Measurements from ENCODE around the gene VAV1. TPM values are rescaled to one million over a fixed set of nuclear protein-coding genes. Genes with fewer than 3 reads are reported as not detected.
A peak's percentile ranks its signal among the peaks of the same experiment; 100 is the strongest.
"Not testable (repeated sequence)": the region's sequence is repeated elsewhere in the genome, so short reads cannot be mapped to it uniquely, and the experiment has no call there.

Gene VAV1
- total and polyA plus RNA-seq, 2 of the 13 experiments (the other 11 are each of a cell fraction or from before 2014, with no cell fraction given), result not detected

GRCh38 chr19:6769006-6769619, 3.4 kb upstream of the VAV1 start (continued):
- no peak for TF ChIP-seq TBP (CRISPR knock-in tag; IDR thresholded peaks at IDR 0.05)
- no peak for TF ChIP-seq ZNF3 (CRISPR knock-in tag; IDR thresholded peaks at IDR 0.05)
- TF ChIP-seq ZNF24 (IDR thresholded peaks at IDR 0.05), result no peak
- TF ChIP-seq ZNF841 (CRISPR knock-in tag; IDR thresholded peaks at IDR 0.05; ENCODE audit: borderline replicate concordance), result no peak
- TF ChIP-seq ZNF629 (CRISPR knock-in tag; conservative IDR thresholded peaks at IDR 0.05), result peak; percentile 70
- peak; percentile 55; the same call in 1 of the 2 replicates for TF ChIP-seq SMC3 (IDR thresholded peaks at IDR 0.05; ENCODE audit: low read length)

GRCh38 chr19:6771648-6772027, 870 bp upstream of the VAV1 start:
- in situ Hi-C loops (cut with HindIII; ENCODE audit: extremely low pct_ligation_motif_present, low pct_unique_long_range_greater_than_20kb); ATAC-seq; CTCF ChIA-PET (ENCODE audit: low intra/inter-chr PET ratio, low total read pairs); BruUV-seq (replicated peaks); H3K27ac ChIP-seq (ENCODE audit: extremely low read length, insufficient read depth, low read length); H3K27me3 ChIP-seq (ENCODE audit: control insufficient read depth in 1 of 2, insufficient read depth in 2 of 2, low read length in 2 of 2); H3K4me3 ChIP-seq (replicated peaks in 1 of 3; ENCODE audit: insufficient read depth in 1 of 3, low read depth in 2 of 3, low read length in 3 of 3); H3K9me3 ChIP-seq (ENCODE audit: low read length); H3K79me2 ChIP-seq (ENCODE audit: insufficient read depth, low read length); FAIRE-seq; H3K9ac ChIP-seq (ENCODE audit: insufficient read depth, low read depth, low read length); H2AFZ ChIP-seq (ENCODE audit: low read length); H4K20me1 ChIP-seq (ENCODE audit: insufficient read depth, low read length); intact Hi-C loops (cut with micrococcal nuclease; ENCODE audit: unreplicated experiment); H3K36me3 ChIP-seq (replicated peaks in 1 of 2; ENCODE audit: control insufficient read depth in 1 of 2, insufficient read depth in 2 of 2, low read length in 2 of 2); H3K4me2 ChIP-seq (ENCODE audit: low read depth, low read length); POLR2A ChIA-PET; DNase-seq (ENCODE audit: low spot score): not testable (repeated sequence)
- 40% methylated on average over 7 of the region's 7 CpGs for WGBS (ENCODE audit: low lambda C conversion rate)
- peaks cover 15% of the 10 kb centered on the region for H3K4me1 ChIP-seq (ENCODE audit: insufficient read depth, low read length)

- FAIRE-seq, result no peak
- DNase-seq (ENCODE audit: low spot score), result no peak
- H2AFZ ChIP-seq (ENCODE audit: low read length), result no peak overlapping the region
- no peaks in the 10 kb centered on the region for H4K20me1 ChIP-seq (ENCODE audit: insufficient read depth, low read length)
- WGBS (ENCODE audit: low lambda C conversion rate), result 59% methylated on average over 7 of the region's 14 CpGs
- no TSS peak for BruUV-seq (replicated peaks)
- ChIA-PET CTCF (ENCODE audit: low intra/inter-chr PET ratio, low total read pairs) (no interaction called here), POLR2A (no interaction called here)
- no peak overlapping the region for H3K27ac ChIP-seq (ENCODE audit: extremely low read length, insufficient read depth, low read length)
- H3K4me2 ChIP-seq (ENCODE audit: low read depth, low read length), result no peak overlapping the region
- no peaks in the 10 kb centered on the region for H3K36me3 ChIP-seq (replicated peaks in 1 of 2; ENCODE audit: control insufficient read depth in 1 of 2, insufficient read depth in 2 of 2, low read length in 2 of 2)
- in situ Hi-C loops (cut with HindIII; ENCODE audit: extremely low pct_ligation_motif_present, low pct_unique_long_range_greater_than_20kb), result no loop called here
- H3K9ac ChIP-seq (ENCODE audit: insufficient read depth, low read depth, low read length), result no peak overlapping the region
- no peaks in the 10 kb centered on the region for H3K9me3 ChIP-seq (ENCODE audit: low read length)
- no peak for ATAC-seq
- intact Hi-C loops (cut with micrococcal nuclease; ENCODE audit: unreplicated experiment), result no loop called here
- no peaks in the 10 kb centered on the region for H3K79me2 ChIP-seq (ENCODE audit: insufficient read depth, low read length)
- H3K4me1 ChIP-seq (ENCODE audit: insufficient read depth, low read length), result peaks cover 2% of the 10 kb centered on the region; the same call in 1 of the 2 replicates
- TF ChIP-seq JUNB (CRISPR knock-in tag; IDR thresholded peaks at IDR 0.05; ENCODE audit: borderline replicate concordance) (no peak), ZFP62 (CRISPR knock-in tag; IDR thresholded peaks at IDR 0.05) (no peak), MIER2 (CRISPR knock-in tag; IDR thresholded peaks at IDR 0.05) (no peak), MTA1 (CRISPR knock-in tag; IDR thresholded peaks at IDR 0.05; ENCODE audit: borderline replicate concordance) (no peak), GATA4 (IDR thresholded peaks at IDR 0.05; ENCODE audit: borderline replicate concordance, low read depth) (no peak), ZNF143 (CRISPR knock-in tag; IDR thresholded peaks at IDR 0.05) (no peak), IKZF5 (CRISPR knock-in tag; IDR thresholded peaks at IDR 0.05) (no peak), ZFP41 (CRISPR knock-in tag; IDR thresholded peaks at IDR 0.05; ENCODE audit: borderline replicate concordance) (no peak), ZBTB14 (CRISPR knock-in tag; IDR thresholded peaks at IDR 0.05) (no peak), TCF7L2 (IDR thresholded peaks at IDR 0.05; ENCODE audit: low read depth, low read length) (no peak)
- no peaks in the 10 kb centered on the region for H3K27me3 ChIP-seq (ENCODE audit: control insufficient read depth in 1 of 2, insufficient read depth in 2 of 2, low read length in 2 of 2)
- H3K4me3 ChIP-seq (replicated peaks in 1 of 3; ENCODE audit: insufficient read depth in 1 of 3, low read depth in 2 of 3, low read length in 3 of 3), result no peak overlapping the region
Observed at GRCh38 chr19:6772866-6773322, 386 bp downstream of the VAV1 start.
